SK-N-MC (cell line): Measurements from ENCODE around the gene IL11.

Experiments used
- EZH2 ChIP-seq: fragments of 200-600 bp; sonication (generic); IDR thresholded peaks from one replicate; pipeline ENCODE4 v1.6.1; 2017; ENCODE audit warnings: antibody characterized with exemption
- POLR2AphosphoS5 ChIP-seq: IDR thresholded peaks from 2 replicates; pipeline ENCODE4 v1.6.1; 2012; ENCODE audit warnings: mild to moderate bottlenecking, low read depth, low read length, borderline replicate concordance

DNA sequence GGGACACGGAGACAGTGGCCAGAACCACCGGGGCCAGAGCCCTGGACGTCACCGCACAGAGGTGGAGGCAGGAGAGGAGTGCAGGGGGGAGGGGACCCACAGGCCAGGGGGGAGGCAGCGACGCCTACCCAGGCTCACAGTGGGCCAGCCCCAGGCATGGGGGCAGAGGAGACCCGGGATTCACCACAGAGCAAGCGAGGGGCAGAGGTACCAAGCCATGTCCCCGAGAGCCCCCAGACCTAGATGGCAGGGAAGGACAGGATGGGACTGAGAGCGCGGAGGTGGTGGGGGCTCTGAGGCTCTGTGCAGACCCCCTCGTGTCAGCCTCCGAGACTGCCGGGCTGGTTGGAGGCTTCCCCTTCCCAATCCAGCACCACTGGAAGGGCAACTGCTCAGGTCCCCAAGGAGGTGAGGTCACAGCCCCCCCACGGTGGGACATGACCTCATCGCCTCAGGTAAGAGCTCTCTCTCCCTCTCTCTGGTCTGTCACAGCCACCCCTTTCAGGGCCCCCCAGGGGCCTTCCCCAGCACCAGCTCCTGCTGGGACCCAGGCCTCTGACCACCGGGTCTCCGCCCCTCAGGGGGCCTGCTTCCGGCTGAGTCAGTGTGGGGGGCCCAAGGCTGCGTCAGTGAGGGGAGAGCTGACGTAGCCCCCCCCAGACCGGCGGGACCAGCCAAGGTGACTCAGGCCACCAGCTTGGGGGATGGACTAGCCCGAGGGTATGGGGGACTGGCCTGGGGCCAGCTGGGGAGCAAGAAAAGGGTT is 2.2 kb upstream of the IL11 start:
- TF ChIP-seq EZH2 = no peak
- TF ChIP-seq POLR2AphosphoS5 = no peak
